SU-DHL-6 (cell line): ENCODE measurements around the gene KNDC1.

Source experiments
- H2AFZ ChIP-seq: fragments of 200-600 bp; sonication (generic); 2 replicates; pipeline ENCODE4 v1.6.1; 2014; ENCODE audit warnings: low read depth, mild to moderate bottlenecking, moderate library complexity, mixed read lengths, antibody characterized with exemption, low read length; ENCODE audit not compliant: severe bottlenecking
- H3F3A ChIP-seq: fragments of 200-600 bp; shearing (Covaris generic); 2 replicates; pipeline ENCODE4 v1.6.0; 2016; ENCODE audit warnings: antibody characterized with exemption, mild to moderate bottlenecking; ENCODE audit not compliant: insufficient read depth
- H3K27ac ChIP-seq: fragments of 200-600 bp; sonication (generic); 2 replicates; pipeline ENCODE4 v1.5.1; 2016; ENCODE audit warnings: low read depth, mild to moderate bottlenecking, low read length, moderate library complexity, mixed read lengths
- H3K27me3 ChIP-seq: fragments of 200-600 bp; sonication (generic), shearing (Covaris generic); 2 replicates; pipeline ENCODE4 v1.6.0; 2014; ENCODE audit warnings: mild to moderate bottlenecking, low read length
- H3K36me3 ChIP-seq: fragments of 200-600 bp; sonication (generic); 2 replicates; pipeline ENCODE4 v1.6.1; 2014; ENCODE audit warnings: mild to moderate bottlenecking, low read length, mixed read lengths
- H3K4me2 ChIP-seq: fragments of 300-600, 200-600 bp; shearing (Covaris generic), sonication (generic); 2 replicates; pipeline ENCODE4 v1.6.0; 2014; ENCODE audit warnings: low read length, low read depth, mild to moderate bottlenecking; ENCODE audit not compliant: poor library complexity, severe bottlenecking
- H3K4me3 ChIP-seq: fragments of 200-600 bp; sonication (generic); 2 replicates; pipeline ENCODE4 v1.5.1; 2014; ENCODE audit warnings: antibody characterized with exemption, low read length, mild to moderate bottlenecking, mixed read lengths; ENCODE audit not compliant: insufficient read depth, poor library complexity, severe bottlenecking
- H3K79me2 ChIP-seq: fragments of 200-600 bp; sonication (generic); 2 replicates; pipeline ENCODE4 v1.6.1; 2014; ENCODE audit warnings: mild to moderate bottlenecking, low read length, moderate library complexity; ENCODE audit not compliant: insufficient read depth
- H3K9ac ChIP-seq: fragments of 200-600 bp; sonication (generic); 2 replicates; pipeline ENCODE4 v1.7.0; 2014; ENCODE audit warnings: mild to moderate bottlenecking, low read length
- H3K9me2 ChIP-seq: fragments of 200-600 bp; sonication (generic); replicated peaks from 2 replicates; pipeline ENCODE4 v1.6.1; 2014; ENCODE audit warnings: low read length; ENCODE audit not compliant: insufficient read depth
- H3K9me3 ChIP-seq: fragments of 200-600 bp; sonication (generic); 2 replicates; pipeline ENCODE4 v1.6.1; 2014; ENCODE audit warnings: low read length, mixed read lengths; ENCODE audit not compliant: insufficient read depth
- H4K20me1 ChIP-seq: fragments of 200-600 bp; sonication (generic); 2 replicates; pipeline ENCODE4 v1.6.1; 2014; ENCODE audit warnings: low read depth, mild to moderate bottlenecking, antibody characterized with exemption, low read length, moderate library complexity, mixed read lengths
- EZH2phosphoT487 ChIP-seq: fragments of 200-600 bp; sonication (generic), shearing (Covaris generic); conservative IDR thresholded peaks from 2 replicates; pipeline ENCODE4 v1.6.1; 2018; ENCODE audit warnings: mild to moderate bottlenecking, antibody characterized with exemption, low read length, moderate library complexity, mixed read lengths
- TF ChIP-seq, protein P1 (sequence below): fragments of 200-600 bp; sonication (generic); IDR thresholded peaks from one replicate; pipeline ENCODE4 v1.5.1; 2017; ENCODE audit warnings: antibody characterized with exemption, mild to moderate bottlenecking, low read length, moderate library complexity; ENCODE audit not compliant: insufficient read depth, poor library complexity, severe bottlenecking

The KNDC1 gene

DNA sequence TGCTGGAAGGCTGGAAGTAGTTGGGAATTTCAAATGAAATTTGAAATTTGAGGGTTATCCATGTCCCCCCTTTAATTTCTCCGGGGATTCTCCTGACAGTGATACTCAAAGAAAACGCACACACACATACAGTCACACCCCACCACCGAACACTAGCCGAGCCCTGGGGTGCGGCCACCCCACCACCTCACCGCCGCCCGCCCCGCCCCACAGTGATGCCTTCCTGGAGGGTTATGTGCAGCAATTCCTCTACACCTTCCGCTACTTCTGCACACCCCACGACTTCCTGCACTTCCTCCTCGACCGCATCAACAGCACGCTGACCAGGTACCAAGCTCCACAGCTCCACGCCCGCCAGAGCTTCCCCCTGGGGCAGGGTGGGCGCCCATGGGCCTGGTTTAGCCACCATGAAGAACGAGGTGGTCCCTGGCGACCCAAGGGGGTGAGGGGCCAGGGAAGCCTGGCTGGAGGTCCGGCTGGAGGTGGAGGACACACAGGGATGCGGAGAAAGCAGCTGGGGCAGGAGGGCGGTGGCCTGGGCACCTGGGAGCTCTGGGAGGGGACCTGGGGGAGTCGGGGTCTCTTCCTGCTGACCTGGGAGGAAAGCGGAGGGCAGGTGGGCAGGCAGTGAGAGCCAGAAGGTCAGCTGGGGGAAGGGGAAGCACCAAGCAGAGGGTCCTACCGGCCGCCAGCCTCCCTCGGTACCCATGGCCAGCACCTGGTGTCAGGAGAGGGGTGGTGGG is 50.5 kb downstream of the KNDC1 start:
- Histone ChIP-seq H3F3A (no peaks in the 10 kb centered on the region), H3K9ac (no peak overlapping the region), H3K9me2 (no peaks in the 10 kb centered on the region), H3K79me2 (no peaks in the 10 kb centered on the region), H3K9me3 (no peaks in the 10 kb centered on the region), H4K20me1 (no peaks in the 10 kb centered on the region), H3K27ac (no peak overlapping the region), H3K4me2 (no peak overlapping the region), H2AFZ (no peak overlapping the region), H3K27me3 (no peaks in the 10 kb centered on the region), H3K4me3 (no peak overlapping the region), H3K36me3 (no peaks in the 10 kb centered on the region)
- no peak for TF ChIP-seq EZH2phosphoT487
- TF ChIP-seq, protein P1, sequence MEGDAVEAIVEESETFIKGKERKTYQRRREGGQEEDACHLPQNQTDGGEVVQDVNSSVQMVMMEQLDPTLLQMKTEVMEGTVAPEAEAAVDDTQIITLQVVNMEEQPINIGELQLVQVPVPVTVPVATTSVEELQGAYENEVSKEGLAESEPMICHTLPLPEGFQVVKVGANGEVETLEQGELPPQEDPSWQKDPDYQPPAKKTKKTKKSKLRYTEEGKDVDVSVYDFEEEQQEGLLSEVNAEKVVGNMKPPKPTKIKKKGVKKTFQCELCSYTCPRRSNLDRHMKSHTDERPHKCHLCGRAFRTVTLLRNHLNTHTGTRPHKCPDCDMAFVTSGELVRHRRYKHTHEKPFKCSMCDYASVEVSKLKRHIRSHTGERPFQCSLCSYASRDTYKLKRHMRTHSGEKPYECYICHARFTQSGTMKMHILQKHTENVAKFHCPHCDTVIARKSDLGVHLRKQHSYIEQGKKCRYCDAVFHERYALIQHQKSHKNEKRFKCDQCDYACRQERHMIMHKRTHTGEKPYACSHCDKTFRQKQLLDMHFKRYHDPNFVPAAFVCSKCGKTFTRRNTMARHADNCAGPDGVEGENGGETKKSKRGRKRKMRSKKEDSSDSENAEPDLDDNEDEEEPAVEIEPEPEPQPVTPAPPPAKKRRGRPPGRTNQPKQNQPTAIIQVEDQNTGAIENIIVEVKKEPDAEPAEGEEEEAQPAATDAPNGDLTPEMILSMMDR: no peak

DNA sequence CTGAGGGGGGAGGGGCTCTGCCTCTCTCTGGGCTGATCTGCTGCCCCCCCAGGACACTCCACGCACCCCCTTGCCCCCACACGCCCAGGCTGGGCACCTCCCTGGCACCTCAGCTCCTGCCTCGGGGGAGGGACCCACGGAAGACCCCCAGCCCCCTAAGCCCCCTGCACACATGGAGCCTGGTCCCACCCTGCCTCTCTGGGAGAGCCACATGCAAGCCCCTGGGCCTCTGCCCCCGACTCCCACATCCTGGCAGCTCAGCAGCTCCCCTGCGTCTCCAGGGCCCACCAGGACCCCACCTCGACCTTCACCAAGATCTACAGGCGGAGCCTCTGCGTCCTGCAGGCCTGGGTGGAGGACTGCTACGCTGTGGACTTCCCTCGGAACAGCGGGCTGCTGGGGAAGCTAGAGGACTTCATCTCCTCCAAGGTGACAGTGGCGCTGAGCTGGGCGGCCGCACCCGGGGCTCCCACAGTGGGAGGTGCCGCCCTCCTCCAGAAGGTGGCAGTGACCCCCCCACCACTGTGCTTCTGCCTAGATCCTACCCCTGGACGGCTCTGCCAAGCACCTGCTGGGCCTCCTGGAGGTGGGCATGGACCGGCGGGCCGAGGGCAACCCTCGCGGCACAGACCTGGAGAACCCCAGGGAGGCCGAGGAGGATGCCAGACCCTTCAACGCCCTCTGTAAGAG is 51.3 kb downstream of the KNDC1 start:
- no peaks in the 10 kb centered on the region for H3K79me2 ChIP-seq
- no peak overlapping the region for H3K4me2 ChIP-seq
- no peak overlapping the region for H3K27ac ChIP-seq
- H3K27me3 ChIP-seq: no peaks in the 10 kb centered on the region
- H4K20me1 ChIP-seq: no peaks in the 10 kb centered on the region
- H3K36me3 ChIP-seq: no peaks in the 10 kb centered on the region
- no peak overlapping the region for H3K4me3 ChIP-seq
- TF ChIP-seq, protein P1: no peak
- no peak for TF ChIP-seq EZH2phosphoT487
- no peaks in the 10 kb centered on the region for H3K9me2 ChIP-seq
- H3F3A ChIP-seq: no peaks in the 10 kb centered on the region
- H2AFZ ChIP-seq: no peak overlapping the region
- no peak overlapping the region for H3K9ac ChIP-seq
- no peaks in the 10 kb centered on the region for H3K9me3 ChIP-seq

DNA sequence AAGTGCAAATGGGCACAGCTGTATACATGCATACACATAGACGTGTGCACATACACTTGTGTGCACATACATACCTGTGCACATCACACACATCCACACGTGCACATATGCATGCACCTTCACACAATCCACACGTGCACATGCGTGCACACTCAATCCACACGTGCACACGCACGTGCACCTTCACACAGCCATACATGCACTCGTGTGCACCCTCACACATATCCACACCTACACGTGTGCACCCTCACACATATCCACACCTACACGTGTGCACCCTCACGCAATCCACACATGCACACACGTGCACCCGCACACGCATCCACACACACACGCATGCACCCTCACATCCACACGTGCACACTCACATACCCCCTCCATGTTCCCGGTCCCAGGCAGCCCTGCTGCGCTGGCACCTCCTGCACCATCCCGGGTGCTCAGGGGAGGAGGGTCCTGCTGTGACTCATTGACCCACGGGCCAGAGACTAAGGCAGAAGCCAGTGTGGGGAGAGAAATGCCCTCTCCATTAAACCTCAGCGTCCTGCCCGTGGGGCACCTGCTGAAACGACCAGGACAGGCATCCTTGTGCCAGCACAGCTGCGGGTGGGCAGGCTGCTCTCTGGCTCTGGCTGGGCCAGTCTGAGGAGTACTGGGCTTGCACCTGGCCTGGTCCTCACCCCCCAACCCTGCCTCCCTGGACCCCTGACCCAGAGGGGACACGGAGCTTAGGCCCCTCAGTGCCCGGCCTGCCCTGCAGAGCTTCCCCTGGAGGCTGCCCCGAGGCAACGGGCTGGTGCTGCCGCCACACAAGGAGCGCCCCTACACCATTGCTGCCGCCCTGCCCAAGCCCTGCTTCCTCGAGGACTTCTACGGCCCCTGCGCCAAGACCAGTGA is 52.2 kb downstream of the KNDC1 start:
- Histone ChIP-seq H3K9me2 (no peaks in the 10 kb centered on the region), H2AFZ (no peak overlapping the region), H3K9ac (no peak overlapping the region), H3K27me3 (no peaks in the 10 kb centered on the region), H4K20me1 (no peaks in the 10 kb centered on the region), H3K79me2 (no peaks in the 10 kb centered on the region), H3F3A (no peaks in the 10 kb centered on the region), H3K27ac (no peak overlapping the region), H3K4me3 (no peak overlapping the region), H3K36me3 (no peaks in the 10 kb centered on the region), H3K9me3 (no peaks in the 10 kb centered on the region), H3K4me2 (no peak overlapping the region)
- no peak for TF ChIP-seq EZH2phosphoT487
- TF ChIP-seq, protein P1: no peak
